HepG2 (cell line): ENCODE results near the gene RREB1. TPM values are rescaled to one million over a fixed set of nuclear protein-coding genes. Genes with fewer than 3 reads are reported as not detected.

ENCODE experiments used
- ATAC-seq: fragments of 200-7000 bp; cut with Tn5 transposase; 3 replicates; pipeline ENCODE4 v1.9.1; 2020; ENCODE audit warnings: mild to moderate bottlenecking, moderate library complexity
- BruUV-seq: library from RNA; stranded (reverse); fragments of 400-500 nt; replicated peaks from 2 replicates; lab custom pipeline; 2021; lab: Mats Ljungman, UMichigan
- CTCF ChIA-PET: fragments of 300-600 bp; formaldehyde crosslinking; extraction: SDS; loops from one replicate; lab custom pipeline; 2021; ENCODE audit warnings: low total read pairs, inconsistent platforms, low intra/inter-chr PET ratio; lab: Yijun Ruan, JAX
- POLR2A ChIA-PET: fragments of 350-600 bp; sonication (Branson Sonifier 250); formaldehyde crosslinking; loops from one replicate; lab custom pipeline; 2020; ENCODE audit warnings: antibody characterized with exemption, inconsistent platforms; lab: Yijun Ruan, JAX
- DNase-seq: peaks from one replicate; pipeline ENCODE4 v3.0.0-alpha.2; 2015; ENCODE audit warnings: low spot score
- FAIRE-seq: peaks from 3 replicates; lab custom pipeline; 2011; peaks lifted over from hg19 to GRCh38; lab: Jason Lieb, UNC
- H2AFZ ChIP-seq: one replicate; pipeline ENCODE4 v1.6.1; 2011; ENCODE audit warnings: low read length, inconsistent platforms
- H3K27ac ChIP-seq: fragments of 300-600 bp; 3 replicates; pipeline ENCODE4 v1.8.0; 2011; ENCODE audit warnings: mixed run types, mild to moderate bottlenecking, mixed read lengths, low read length, inconsistent platforms; ENCODE audit not compliant: insufficient read depth; ENCODE audit errors: extremely low read length
- H3K27me3 ChIP-seq, 2 experiments: fragments of 200-600 bp in 1 of 2; 2 replicates in 1 of 2; 3 replicates in 1 of 2; pipeline versions ENCODE4 v1.6.0 to v1.8.0; 2011; ENCODE audit warnings: low read length in 2 of 2, mild to moderate bottlenecking in 2 of 2, moderate library complexity in 2 of 2, inconsistent platforms in 1 of 2; ENCODE audit not compliant: insufficient read depth in 2 of 2, control insufficient read depth in 1 of 2
- H3K36me3 ChIP-seq, 2 experiments: fragments of 200-600 bp in 1 of 2; replicated peaks in 1 of 2; 2 replicates in 1 of 2; 3 replicates in 1 of 2; pipeline versions ENCODE4 v1.5.1 to v1.8.0; 2011; ENCODE audit warnings: low read length in 2 of 2, inconsistent platforms in 1 of 2; ENCODE audit not compliant: insufficient read depth in 2 of 2, control insufficient read depth in 1 of 2
- H3K4me1 ChIP-seq: 2 replicates; pipeline ENCODE4 v1.5.1; 2012; ENCODE audit warnings: low read length, inconsistent platforms; ENCODE audit not compliant: insufficient read depth
- H3K4me2 ChIP-seq: 2 replicates; pipeline ENCODE4 v1.6.0; 2011; ENCODE audit warnings: low read depth, low read length, inconsistent platforms
- H3K4me3 ChIP-seq, 3 experiments: fragments of 200-600 bp in 1 of 3; sonication (generic), shearing (Covaris generic) in 1 of 3; replicated peaks in 1 of 3; 2 replicates each; pipeline ENCODE4 v1.5.1; 2011 to 2016; ENCODE audit warnings: low read length in 3 of 3, inconsistent platforms in 2 of 3, low read depth in 2 of 3, mild to moderate bottlenecking in 2 of 3, control low read depth in 1 of 3, mixed read lengths in 1 of 3; ENCODE audit not compliant: insufficient read depth in 1 of 3
- H3K79me2 ChIP-seq: one replicate; pipeline ENCODE4 v1.6.1; 2011; ENCODE audit warnings: low read length, inconsistent platforms; ENCODE audit not compliant: insufficient read depth
- H3K9ac ChIP-seq: 2 replicates; pipeline ENCODE4 v1.6.0; 2011; ENCODE audit warnings: mild to moderate bottlenecking, low read depth, low read length, inconsistent platforms; ENCODE audit not compliant: insufficient read depth
- H3K9me3 ChIP-seq: 2 replicates; pipeline ENCODE4 v1.5.1; 2012; ENCODE audit warnings: mild to moderate bottlenecking, low read length
- H4K20me1 ChIP-seq: 2 replicates; pipeline ENCODE4 v1.6.0; 2011; ENCODE audit warnings: inconsistent platforms, mild to moderate bottlenecking, low read length, moderate library complexity; ENCODE audit not compliant: insufficient read depth
- ARID5B ChIP-seq: IDR thresholded peaks from 2 replicates; pipeline ENCODE4 v1.4.0; 2020; ENCODE audit warnings: mild to moderate bottlenecking, missing genetic modification reagents
- HIC2 ChIP-seq: sonication (generic); formaldehyde crosslinking; IDR thresholded peaks from 2 replicates; pipeline ENCODE4 v1.9.0; 2022; ENCODE audit warnings: low read depth, missing genetic modification reagents
- SKI ChIP-seq: fragments of 450-650 bp; IDR thresholded peaks from one replicate; pipeline ENCODE4 v1.6.1; 2018; ENCODE audit warnings: mild to moderate bottlenecking; ENCODE audit not compliant: partially characterized antibody
- SMAD1 ChIP-seq: sonication (generic); formaldehyde crosslinking; IDR thresholded peaks from 2 replicates; pipeline ENCODE4 v1.4.0; 2020; ENCODE audit warnings: missing genetic modification reagents, low read depth, mild to moderate bottlenecking, borderline replicate concordance
- ZNF256 ChIP-seq: sonication (generic); formaldehyde crosslinking; conservative IDR thresholded peaks from 2 replicates; pipeline ENCODE4 v1.4.0; 2020; ENCODE audit warnings: missing genetic modification reagents
- ZNF703 ChIP-seq: sonication (generic); formaldehyde crosslinking; IDR thresholded peaks from 2 replicates; pipeline ENCODE4 v1.5.1; 2020; ENCODE audit warnings: missing genetic modification reagents, mild to moderate bottlenecking, moderate library complexity, borderline replicate concordance
- ZNF816 ChIP-seq: sonication (generic); formaldehyde crosslinking; IDR thresholded peaks from 2 replicates; pipeline ENCODE4 v1.8.0; 2022; ENCODE audit warnings: missing genetic modification reagents, mild to moderate bottlenecking, borderline replicate concordance
- WGBS: methylation state at CpG from one replicate; pipeline ENCODE4 v1.1.6; 2017; ENCODE audit warnings: low lambda C conversion rate; 5-methylcytosine and 5-hydroxymethylcytosine counted together
- in situ Hi-C: cut with HindIII; loops from 2 replicates; pipeline ENCODE4 v1.10.0; 2017; ENCODE audit warnings: low pct_unique_long_range_greater_than_20kb; ENCODE audit not compliant: extremely low pct_ligation_motif_present
- intact Hi-C: fragments of 100-400 bp; cut with micrococcal nuclease; formaldehyde crosslinking; loops from one replicate; pipeline ENCODE4 v1.10.0; 2022; ENCODE audit not compliant: unreplicated experiment
- polyA plus RNA-seq, 8 experiments: library from polyadenylated mRNA; depleted of rRNA in 3 of 8; stranded (reverse) in 7 of 8; unstranded in 1 of 8; fragments of >200 nt; fragmentation: Illumina TruSeq in 4 of 8; extraction: Trizol in 4 of 8; gene quantifications; 2 replicates each; pipeline versions ENCODE4 v1.2.1 to v1.2.3, GENCODE V29; 2011 to 2016; ENCODE audit warnings: low read depth in 4 of 8, missing spikeins in 1 of 8, mixed read lengths in 1 of 8; ENCODE audit not compliant: insufficient read depth in 1 of 8
- total RNA-seq, 5 experiments: library from RNA; depleted of rRNA; stranded (reverse); fragments of >200 nt; fragmentation: Illumina TruSeq; extraction: Trizol; gene quantifications; 2 replicates each; pipeline ENCODE4 v1.2.3, GENCODE V29; 2016; ENCODE audit warnings: low read depth in 1 of 5

RREB1 gene
- total and polyA plus RNA-seq, 2 of the 13 experiments (the other 11 are each of a cell fraction or from before 2014, with no cell fraction given), result 6.1 to 23.2 TPM

- in situ Hi-C loops (no loop called here), intact Hi-C loops (no loop called here)
- no peaks in the 10 kb centered on the region for H3K27me3 ChIP-seq
- H3K36me3 ChIP-seq, result no peaks in the 10 kb centered on the region
- DNase-seq (no peak), ATAC-seq (no peak)
- ChIA-PET CTCF (no interaction called here), POLR2A (interaction anchor here (1.7 to 1.8 kb wide), 2 partner anchors 8 to 120 kb away, joined by 8 to 16 read pairs; partner anchors contain the start of genes CAGE1 and RIOK1)
- no peaks in the 10 kb centered on the region for H3K9me3 ChIP-seq
- 97% methylated on average over 5 of the region's 5 CpGs for WGBS
- peak overlapping the region; percentile 16; the same call in 1 of the 2 replicates for H3K4me2 ChIP-seq
- H3K4me1 ChIP-seq, result peaks cover 51% of the 10 kb centered on the region
- no peak overlapping the region for H3K9ac ChIP-seq
- peak overlapping the region; percentile 72 for H3K27ac ChIP-seq
- H3K79me2 ChIP-seq, result no peaks in the 10 kb centered on the region
- no peaks in the 10 kb centered on the region for H4K20me1 ChIP-seq
- no peak overlapping the region for H3K4me3 ChIP-seq
- no peak overlapping the region for H2AFZ ChIP-seq
- TF ChIP-seq ZNF703 (CRISPR knock-in tag), result no peak
- no peak for TF ChIP-seq ZNF816 (CRISPR knock-in tag)
- no peak for TF ChIP-seq ARID5B (CRISPR knock-in tag)
- TF ChIP-seq ZNF256, result 0 out of 2 replicates have a peak, but pooled peaks have one; percentile 11
- no peak for TF ChIP-seq SKI
- TF ChIP-seq SMAD1, result 0 out of 2 replicates have a peak, but pooled peaks have one; percentile 56
- no peak for TF ChIP-seq HIC2 (CRISPR knock-in tag)
- TF ChIP-seq, all 625 proteins: peak for 2
- FAIRE-seq, result no peak
- BruUV-seq, result no TSS peak
Observed at GRCh38 chr6:7269816-7270215, 162.1 kb downstream of the RREB1 start.
